ENCODE results near the gene MYL3. TPM values are rescaled to one million over a fixed set of nuclear protein-coding genes. Genes with fewer than 3 reads are reported as not detected.

MYL3 gene
- total RNA-seq, 2 donors from 2014 or later: 1.9 TPM; not detected in 1

DNA sequence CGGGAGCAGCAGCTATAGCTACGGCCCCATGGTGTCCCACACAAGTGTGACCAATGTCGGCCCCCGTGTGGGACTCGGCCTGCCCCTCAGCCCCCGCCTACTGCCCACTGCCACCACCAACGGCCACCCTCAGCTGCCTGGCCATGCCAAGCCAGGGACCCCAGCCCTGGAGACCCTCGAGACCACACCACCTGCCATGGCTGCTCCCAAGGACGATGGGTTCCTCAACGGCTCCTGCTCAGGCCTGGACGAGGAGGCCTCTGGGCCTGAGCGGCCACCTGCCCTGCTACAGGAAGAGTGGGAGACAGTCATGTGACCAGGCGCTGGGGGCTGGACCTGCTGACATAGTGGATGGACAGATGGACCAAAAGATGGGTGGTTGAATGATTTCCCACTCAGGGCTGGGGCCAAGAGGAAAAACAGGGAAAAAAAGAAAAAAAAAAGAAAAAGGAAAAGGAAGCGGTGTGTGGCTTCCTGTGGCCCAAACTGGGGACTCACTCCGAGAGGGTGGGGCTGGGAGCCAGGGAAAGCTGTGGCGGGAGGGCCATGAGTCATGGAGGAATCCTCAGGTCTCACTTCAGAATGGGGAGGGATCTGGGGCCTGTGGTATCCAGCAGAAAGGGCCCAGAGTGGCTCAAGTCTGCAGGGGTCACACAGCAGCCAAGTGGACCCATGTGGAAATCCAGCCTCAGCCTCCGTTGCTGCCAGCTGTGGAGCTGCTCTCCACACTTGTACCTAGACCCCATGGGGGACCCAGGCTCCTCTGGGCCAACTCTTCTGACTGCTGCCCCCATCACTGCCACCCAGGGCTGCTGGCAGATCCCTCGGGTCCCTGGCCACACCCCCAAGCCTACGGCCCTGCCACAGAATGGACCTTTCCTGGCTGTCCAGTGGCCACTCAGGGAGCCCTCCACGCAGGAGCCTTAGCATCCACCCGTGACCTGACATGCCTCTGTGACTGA lies 40.4 kb upstream of the MYL3 start:
- peaks cover 4% of the 10 kb centered on the region for H3K4me1 ChIP-seq (replicated peaks)
- H3K4me3 ChIP-seq: no peak overlapping the region
- no peaks in the 10 kb centered on the region for H3K27me3 ChIP-seq (replicated peaks; ENCODE audit: insufficient read depth)
- WGBS: 85% methylated on average over 21 of the region's 21 CpGs
- H3K36me3 ChIP-seq: no peaks in the 10 kb centered on the region
- no peak for DNase-seq (ENCODE audit: low spot score)
- H3K9me3 ChIP-seq: no peaks in the 10 kb centered on the region
- no peak overlapping the region for H3K27ac ChIP-seq
- TF ChIP-seq POLR2A (IDR thresholded peaks at IDR 0.05): no peak
- TF ChIP-seq, protein P1, sequence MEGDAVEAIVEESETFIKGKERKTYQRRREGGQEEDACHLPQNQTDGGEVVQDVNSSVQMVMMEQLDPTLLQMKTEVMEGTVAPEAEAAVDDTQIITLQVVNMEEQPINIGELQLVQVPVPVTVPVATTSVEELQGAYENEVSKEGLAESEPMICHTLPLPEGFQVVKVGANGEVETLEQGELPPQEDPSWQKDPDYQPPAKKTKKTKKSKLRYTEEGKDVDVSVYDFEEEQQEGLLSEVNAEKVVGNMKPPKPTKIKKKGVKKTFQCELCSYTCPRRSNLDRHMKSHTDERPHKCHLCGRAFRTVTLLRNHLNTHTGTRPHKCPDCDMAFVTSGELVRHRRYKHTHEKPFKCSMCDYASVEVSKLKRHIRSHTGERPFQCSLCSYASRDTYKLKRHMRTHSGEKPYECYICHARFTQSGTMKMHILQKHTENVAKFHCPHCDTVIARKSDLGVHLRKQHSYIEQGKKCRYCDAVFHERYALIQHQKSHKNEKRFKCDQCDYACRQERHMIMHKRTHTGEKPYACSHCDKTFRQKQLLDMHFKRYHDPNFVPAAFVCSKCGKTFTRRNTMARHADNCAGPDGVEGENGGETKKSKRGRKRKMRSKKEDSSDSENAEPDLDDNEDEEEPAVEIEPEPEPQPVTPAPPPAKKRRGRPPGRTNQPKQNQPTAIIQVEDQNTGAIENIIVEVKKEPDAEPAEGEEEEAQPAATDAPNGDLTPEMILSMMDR (IDR thresholded peaks at IDR 0.05): no peak
- TF ChIP-seq POLR2AphosphoS5 (IDR thresholded peaks at IDR 0.05): no peak
- intact Hi-C loops (cut with DNase I): no loop called here

DNA sequence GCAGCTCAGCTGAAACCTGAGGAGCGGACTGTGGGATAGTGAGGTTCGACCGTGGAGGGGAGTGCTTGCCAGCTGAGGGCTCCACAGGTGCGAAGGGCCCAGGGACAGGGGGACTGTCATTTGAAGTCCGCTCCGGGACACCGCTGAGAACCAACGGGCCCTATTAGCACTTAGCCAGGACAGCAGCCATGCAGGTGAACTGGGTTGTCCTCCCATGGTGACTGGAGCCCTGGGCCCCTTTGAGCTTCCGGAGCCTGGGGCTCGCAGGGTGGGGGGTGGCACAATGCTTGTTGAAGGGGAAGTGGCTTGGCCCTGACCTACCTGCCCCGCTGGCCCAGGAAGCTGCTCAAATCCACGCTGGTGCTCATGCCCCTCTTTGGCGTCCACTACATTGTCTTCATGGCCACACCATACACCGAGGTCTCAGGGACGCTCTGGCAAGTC lies 39.0 kb upstream of the MYL3 start:
- no peaks in the 10 kb centered on the region for H3K36me3 ChIP-seq
- WGBS: 91% methylated on average over 14 of the region's 15 CpGs
- peaks cover 5% of the 10 kb centered on the region for H3K27me3 ChIP-seq (replicated peaks; ENCODE audit: insufficient read depth)
- no peak overlapping the region for H3K27ac ChIP-seq
- no peaks in the 10 kb centered on the region for H3K9me3 ChIP-seq
- peaks cover 6% of the 10 kb centered on the region for H3K4me1 ChIP-seq (replicated peaks)
- TF ChIP-seq POLR2AphosphoS5 (IDR thresholded peaks at IDR 0.05) (no peak), POLR2A (IDR thresholded peaks at IDR 0.05) (no peak)
- TF ChIP-seq, protein P1 (IDR thresholded peaks at IDR 0.05): no peak
- no peak for DNase-seq (ENCODE audit: low spot score)
- no peak overlapping the region for H3K4me3 ChIP-seq
- intact Hi-C loops (cut with DNase I): no loop called here

DNA sequence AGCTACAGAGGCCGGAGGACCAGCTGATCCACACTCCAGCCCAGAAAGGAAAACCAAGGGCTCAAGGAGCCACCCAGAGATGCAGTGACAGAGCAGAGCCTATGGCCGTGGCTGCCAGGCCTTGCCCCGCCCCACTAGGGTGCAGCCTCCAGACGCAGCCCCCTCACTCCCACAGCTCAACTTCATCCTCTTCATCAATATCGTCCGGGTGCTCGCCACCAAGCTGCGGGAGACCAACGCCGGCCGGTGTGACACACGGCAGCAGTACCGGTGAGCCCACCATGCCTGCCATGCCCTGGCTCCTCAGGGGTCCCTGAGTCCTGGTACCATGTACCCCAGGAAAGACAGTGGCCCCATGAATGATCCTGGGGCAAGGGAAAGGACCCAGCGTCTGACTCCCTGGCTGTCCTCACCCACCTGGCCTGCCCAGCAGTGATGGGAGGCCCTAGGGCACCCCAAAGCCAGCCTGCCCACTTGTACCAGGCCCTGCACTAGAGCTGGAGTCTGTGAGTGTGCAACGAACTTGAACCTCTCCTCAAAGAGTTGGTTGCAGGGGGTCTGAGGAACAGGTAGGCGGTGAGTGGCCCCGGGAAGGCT lies 38.4 kb upstream of the MYL3 start:
- TF ChIP-seq POLR2AphosphoS5 (IDR thresholded peaks at IDR 0.05) (no peak), POLR2A (IDR thresholded peaks at IDR 0.05) (no peak)
- TF ChIP-seq, protein P1 (IDR thresholded peaks at IDR 0.05): no peak
- Histone ChIP-seq H3K27me3 (replicated peaks; ENCODE audit: insufficient read depth) (peaks cover 5% of the 10 kb centered on the region), H3K4me1 (replicated peaks) (peaks cover 6% of the 10 kb centered on the region), H3K36me3 (no peaks in the 10 kb centered on the region), H3K27ac (no peak overlapping the region), H3K9me3 (no peaks in the 10 kb centered on the region), H3K4me3 (no peak overlapping the region)
- no peak for DNase-seq (ENCODE audit: low spot score)
- intact Hi-C loops (cut with DNase I): no loop called here
- WGBS: 90% methylated on average over 17 of the region's 17 CpGs

DNA sequence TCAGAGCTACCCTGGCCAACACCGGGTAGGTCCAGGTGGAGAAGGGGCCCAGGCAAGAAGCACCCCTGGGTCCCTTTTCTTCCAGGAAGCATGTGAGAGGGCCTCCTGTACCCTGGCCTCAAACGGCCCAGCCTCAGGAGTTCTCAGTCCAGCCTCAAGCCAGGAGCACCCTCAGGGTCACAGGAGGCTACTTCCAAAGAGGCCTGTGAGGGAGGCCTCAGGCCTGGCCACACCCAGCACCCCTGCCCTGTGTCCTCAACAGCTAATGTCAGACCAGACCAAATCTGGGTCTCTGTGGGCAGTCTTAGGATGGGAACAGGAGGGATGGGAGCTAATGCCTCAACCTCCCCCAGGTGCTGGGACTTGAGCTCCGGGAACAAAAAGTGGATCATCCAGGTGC lies 37.8 kb upstream of the MYL3 start:
- TF ChIP-seq POLR2AphosphoS5 (IDR thresholded peaks at IDR 0.05): no peak
- TF ChIP-seq POLR2A (IDR thresholded peaks at IDR 0.05): no peak

DNA sequence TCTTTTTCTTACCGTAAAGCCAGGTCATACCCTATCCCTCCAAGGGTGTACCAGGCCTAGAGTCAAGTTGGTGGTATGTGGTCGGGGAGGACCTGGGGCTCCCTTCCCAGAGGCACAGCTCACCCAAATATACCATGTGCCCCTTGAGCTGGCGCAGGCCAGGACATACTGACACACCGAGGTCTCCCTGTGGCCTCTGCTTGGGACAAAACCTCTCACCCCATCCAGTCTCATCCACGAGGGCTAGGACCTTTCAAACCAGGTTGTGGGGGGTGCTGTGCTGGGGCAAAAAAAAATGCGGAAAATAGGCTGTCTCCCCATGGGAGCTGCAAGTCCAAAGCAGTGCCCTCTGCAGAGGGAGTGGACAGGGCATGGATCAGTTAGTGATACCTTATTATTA lies 37.1 kb upstream of the MYL3 start:
- no peak for DNase-seq (ENCODE audit: low spot score)
- peaks cover 5% of the 10 kb centered on the region for H3K27me3 ChIP-seq (replicated peaks; ENCODE audit: insufficient read depth)
- TF ChIP-seq POLR2A (IDR thresholded peaks at IDR 0.05): no peak
- TF ChIP-seq, protein P1 (IDR thresholded peaks at IDR 0.05): no peak
- TF ChIP-seq POLR2AphosphoS5 (IDR thresholded peaks at IDR 0.05): no peak
- intact Hi-C loops (cut with DNase I): no loop called here
- peaks cover 6% of the 10 kb centered on the region for H3K4me1 ChIP-seq (replicated peaks)
- no peaks in the 10 kb centered on the region for H3K9me3 ChIP-seq
- H3K4me3 ChIP-seq: no peak overlapping the region
- whole genome bisulfite sequencing: 88% methylated on average over 6 of the region's 6 CpGs
- H3K36me3 ChIP-seq: no peaks in the 10 kb centered on the region
- H3K27ac ChIP-seq: no peak overlapping the region

More for the DNA sequence above, 37.8 kb upstream of the MYL3 start:
- Histone ChIP-seq H3K4me1 (replicated peaks) (peaks cover 6% of the 10 kb centered on the region), H3K9me3 (no peaks in the 10 kb centered on the region), H3K27ac (no peak overlapping the region), H3K4me3 (no peak overlapping the region), H3K36me3 (no peaks in the 10 kb centered on the region), H3K27me3 (replicated peaks; ENCODE audit: insufficient read depth) (peaks cover 5% of the 10 kb centered on the region)
- 95% methylated on average over 2 of the region's 3 CpGs for WGBS
- intact Hi-C loops (cut with DNase I): no loop called here
- no peak for DNase-seq (ENCODE audit: low spot score)
